Spleen (tissue), 11 donors: ENCODE measurements around the gene RYR3. TPM values are rescaled to one million over a fixed set of nuclear protein-coding genes. Genes with fewer than 3 reads are reported as not detected.

Source experiments
- DNase-seq: peaks from one replicate; pipeline ENCODE4 v3.0.0-alpha.2; 2020
- H3K27ac ChIP-seq, 8 donors: fragments of 200-600 bp; sonication (generic) in 7 of 8; 1 replicate in 4 of 8; 2 replicates in 4 of 8; pipeline versions ENCODE4 v1.5.0 to v1.8.0; 2016 to 2021; ENCODE audit warnings: inconsistent platforms in 4 of 8, mild to moderate bottlenecking in 4 of 8, moderate library complexity in 1 of 8
- H3K27me3 ChIP-seq, 7 donors: fragments of 200-600 bp; sonication (generic) in 6 of 7; replicated peaks in 1 of 7; 1 replicate in 4 of 7; 2 replicates in 3 of 7; pipeline versions ENCODE4 v1.5.0 to v1.8.0; 2016 to 2021; ENCODE audit warnings: inconsistent platforms in 3 of 7, mild to moderate bottlenecking in 1 of 7
- H3K36me3 ChIP-seq, 6 donors: fragments of 200-600 bp; sonication (generic) in 5 of 6; 1 replicate in 4 of 6; 2 replicates in 2 of 6; pipeline versions ENCODE4 v1.5.0 to v1.8.0; 2016 to 2021; ENCODE audit warnings: inconsistent platforms in 2 of 6
- H3K4me1 ChIP-seq, 6 donors: fragments of 200-600 bp; sonication (generic) in 5 of 6; 1 replicate in 3 of 6; 2 replicates in 3 of 6; pipeline versions ENCODE4 v1.5.0 to v1.8.0; 2016 to 2021; ENCODE audit warnings: inconsistent platforms in 3 of 6
- H3K4me3 ChIP-seq, 8 donors: fragments of 200-600 bp; sonication (generic) in 7 of 8; 1 replicate in 4 of 8; 2 replicates in 4 of 8; pipeline versions ENCODE4 v1.5.0 to v1.8.0; 2016 to 2021; ENCODE audit warnings: inconsistent platforms in 4 of 8, mild to moderate bottlenecking in 4 of 8, moderate library complexity in 2 of 8
- H3K9me3 ChIP-seq, 8 donors: fragments of 200-600 bp; sonication (generic) in 7 of 8; 1 replicate in 4 of 8; 2 replicates in 4 of 8; pipeline versions ENCODE4 v1.5.0 to v1.8.0; 2016 to 2021; ENCODE audit warnings: inconsistent platforms in 4 of 8
- POLR2A ChIP-seq, 3 donors: fragments of 450-650 bp; IDR thresholded peaks; one replicate each; pipeline ENCODE4 v1.5.1; 2017; ENCODE audit warnings: antibody characterized with exemption in 3 of 3, mild to moderate bottlenecking in 1 of 3
- POLR2AphosphoS5 ChIP-seq, 3 donors: sonication (generic); formaldehyde crosslinking; IDR thresholded peaks; one replicate each; pipeline ENCODE4 v1.5.1; 2017; ENCODE audit warnings: antibody characterized with exemption in 3 of 3
- WGBS, 5 donors: extraction: QIAGEN DNeasy Blood & Tissue Kit in 3 of 5; methylation state at CpG; one replicate each; pipeline versions ENCODE4 v1.1.5 to v1.1.7; 2013 to 2018; 5-methylcytosine and 5-hydroxymethylcytosine counted together
- intact Hi-C: fragments of 100-400 bp; cut with DNase I; formaldehyde crosslinking; loops from one replicate; pipeline ENCODE4 v1.15.0; 2023; ENCODE audit warnings: low total_unique reads
- polyA plus RNA-seq, 3 donors: library from polyadenylated mRNA; stranded (reverse); fragments of 200-250 nt; gene quantifications; one replicate each; pipeline ENCODE4 v1.2.1, GENCODE V29; 2013
- total RNA-seq, 7 donors: library from RNA; depleted of rRNA in 3 of 7; stranded (reverse); fragments of >200 nt in 3 of 7; fragmentation: NEBNext Ultra II Directional in 4 of 7; extraction: Animal tissue kit (Norgen Biotek cat#: 25700) in 4 of 7; gene quantifications; one replicate each; pipeline versions ENCODE4 v1.1.0 to v1.2.1, GENCODE V29; 2016 to 2021
- TF ChIP-seq, protein P1 (sequence below), 11 experiments: fragments of 200-600 bp in 7 of 11; fragments of 450-650 bp in 4 of 11; sonication (generic) in 4 of 11; IDR thresholded peaks in 8 of 11; conservative IDR thresholded peaks in 3 of 11; 1 replicate in 7 of 11; 2 replicates in 4 of 11; pipeline versions ENCODE4 v1.4.0 to v1.8.0; 2016 to 2021; ENCODE audit warnings: antibody characterized with exemption in 11 of 11, inconsistent platforms in 4 of 11, mild to moderate bottlenecking in 1 of 11
- donor health status: healthy with polysubstance abuse.
- donor health status: DM: no; HTN: no; CAD: no; lungs with moderate emphysema.
- donor health status: DM: no; HTN: no; CAD: no.
- donor health status: Bipolar disorder and iron deficiency.
- donor health status: healthy.
- donor health status: DM: no; HTN: no; CAD: no.
- donor health status: DM: yes; HTN: yes; CAD: no.

Gene RYR3
- total and polyA plus RNA-seq, 10 donors: 0.11 to 5.9 (median 1.3) TPM

DNA sequence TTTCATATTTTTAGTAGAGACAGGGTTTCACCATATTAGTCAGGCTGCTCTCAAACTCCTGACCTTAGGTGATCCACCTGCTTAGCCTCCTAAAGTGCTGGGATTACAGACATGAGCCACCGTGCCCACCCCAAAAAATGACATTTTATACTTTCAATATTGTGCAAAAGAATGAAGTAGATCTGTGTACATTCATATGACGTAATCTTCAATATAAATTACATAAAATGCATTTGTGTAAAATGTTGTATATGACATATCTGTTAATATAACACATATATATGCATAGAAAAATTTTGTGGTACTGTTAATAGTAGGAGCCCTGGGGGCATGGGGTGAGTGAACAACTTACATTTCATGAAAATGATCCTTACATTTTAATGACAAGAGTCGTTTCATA, 71.7 kb downstream of the RYR3 start:
- DNase-seq: no peak

DNA sequence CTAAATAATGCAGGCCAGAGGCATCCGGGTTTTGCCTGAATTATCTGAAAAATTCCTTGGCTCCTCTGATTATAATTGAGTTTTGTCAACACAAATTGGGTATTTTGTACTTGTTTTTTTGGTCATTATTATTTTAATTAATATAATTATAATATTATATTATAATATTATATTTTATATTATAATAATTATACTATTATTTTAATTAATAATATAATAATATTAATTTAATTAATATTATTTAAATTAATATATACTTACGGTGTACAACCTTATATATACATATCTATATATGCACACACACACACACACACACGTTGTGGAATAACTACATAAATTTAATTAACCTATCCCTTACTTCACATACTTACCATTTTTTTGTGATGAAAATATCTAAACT, 73.5 kb downstream of the RYR3 start:
- no peak for DNase-seq

More for the DNA sequence above, 71.7 kb downstream of the RYR3 start:
- Histone ChIP-seq H3K27ac (no peak overlapping the region), H3K9me3 (no peaks in the 10 kb centered on the region), H3K36me3 (no peaks in the 10 kb centered on the region), H3K27me3 (no peaks in the 10 kb centered on the region), H3K4me3 (no peak overlapping the region), H3K4me1 (no peaks in the 10 kb centered on the region)
- TF ChIP-seq POLR2A (IDR thresholded peaks at IDR 0.05): no peak
- TF ChIP-seq, protein P1, sequence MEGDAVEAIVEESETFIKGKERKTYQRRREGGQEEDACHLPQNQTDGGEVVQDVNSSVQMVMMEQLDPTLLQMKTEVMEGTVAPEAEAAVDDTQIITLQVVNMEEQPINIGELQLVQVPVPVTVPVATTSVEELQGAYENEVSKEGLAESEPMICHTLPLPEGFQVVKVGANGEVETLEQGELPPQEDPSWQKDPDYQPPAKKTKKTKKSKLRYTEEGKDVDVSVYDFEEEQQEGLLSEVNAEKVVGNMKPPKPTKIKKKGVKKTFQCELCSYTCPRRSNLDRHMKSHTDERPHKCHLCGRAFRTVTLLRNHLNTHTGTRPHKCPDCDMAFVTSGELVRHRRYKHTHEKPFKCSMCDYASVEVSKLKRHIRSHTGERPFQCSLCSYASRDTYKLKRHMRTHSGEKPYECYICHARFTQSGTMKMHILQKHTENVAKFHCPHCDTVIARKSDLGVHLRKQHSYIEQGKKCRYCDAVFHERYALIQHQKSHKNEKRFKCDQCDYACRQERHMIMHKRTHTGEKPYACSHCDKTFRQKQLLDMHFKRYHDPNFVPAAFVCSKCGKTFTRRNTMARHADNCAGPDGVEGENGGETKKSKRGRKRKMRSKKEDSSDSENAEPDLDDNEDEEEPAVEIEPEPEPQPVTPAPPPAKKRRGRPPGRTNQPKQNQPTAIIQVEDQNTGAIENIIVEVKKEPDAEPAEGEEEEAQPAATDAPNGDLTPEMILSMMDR (IDR thresholded peaks at IDR 0.05 in 8 of 11, conservative IDR thresholded peaks at IDR 0.05 in 3 of 11): no peak
- no peak for TF ChIP-seq POLR2AphosphoS5 (IDR thresholded peaks at IDR 0.05)
- intact Hi-C loops: no loop called here
- 76 to 92% (median 83%) methylated on average over 3 of the region's 3 CpGs for WGBS, 5 donors

DNA sequence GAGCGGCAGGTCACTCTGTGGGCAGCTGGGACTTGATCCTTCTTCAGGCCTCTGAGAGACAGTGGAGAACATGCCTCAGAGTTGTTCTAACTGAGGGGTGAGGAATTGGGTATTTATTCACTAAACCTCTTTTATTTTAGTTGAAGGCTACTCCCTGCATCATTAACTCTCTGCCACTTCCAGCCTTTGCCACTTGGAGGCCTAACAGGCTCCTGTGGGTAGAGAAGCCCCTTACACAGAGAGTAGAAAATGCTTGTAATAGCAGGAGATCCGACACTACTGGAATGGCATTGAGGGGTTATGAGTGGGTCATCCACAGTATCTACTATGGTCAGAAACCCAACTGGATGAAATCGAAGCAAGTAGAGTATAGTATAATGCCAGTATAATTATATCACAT, 81.7 kb downstream of the RYR3 start:
- no peak for DNase-seq
- TF ChIP-seq, protein P1 (IDR thresholded peaks at IDR 0.05 in 8 of 11, conservative IDR thresholded peaks at IDR 0.05 in 3 of 11): no peak
- TF ChIP-seq POLR2A (IDR thresholded peaks at IDR 0.05): no peak
- no peaks in the 10 kb centered on the region for H3K36me3 ChIP-seq
- H3K27me3 ChIP-seq: no peaks in the 10 kb centered on the region
- no peak overlapping the region for H3K27ac ChIP-seq
- H3K4me1 ChIP-seq: no peaks in the 10 kb centered on the region
- WGBS, 5 donors: 87 to 96% (median 92%) methylated on average over 3 of the region's 3 CpGs
- H3K4me3 ChIP-seq: no peak overlapping the region
- intact Hi-C loops: no loop called here
- no peaks in the 10 kb centered on the region for H3K9me3 ChIP-seq

More for the DNA sequence above, 73.5 kb downstream of the RYR3 start:
- Histone ChIP-seq H3K36me3 (no peaks in the 10 kb centered on the region), H3K4me1 (no peaks in the 10 kb centered on the region), H3K27me3 (no peaks in the 10 kb centered on the region), H3K4me3 (no peak overlapping the region), H3K9me3 (no peaks in the 10 kb centered on the region), H3K27ac (no peak overlapping the region)
- intact Hi-C loops: no loop called here
- 84 to 91% (median 88%) methylated on average over 3 of the region's 3 CpGs for WGBS, 5 donors
- TF ChIP-seq, protein P1 (IDR thresholded peaks at IDR 0.05 in 8 of 11, conservative IDR thresholded peaks at IDR 0.05 in 3 of 11): no peak
- TF ChIP-seq POLR2A (IDR thresholded peaks at IDR 0.05): no peak
- no peak for TF ChIP-seq POLR2AphosphoS5 (IDR thresholded peaks at IDR 0.05)

DNA sequence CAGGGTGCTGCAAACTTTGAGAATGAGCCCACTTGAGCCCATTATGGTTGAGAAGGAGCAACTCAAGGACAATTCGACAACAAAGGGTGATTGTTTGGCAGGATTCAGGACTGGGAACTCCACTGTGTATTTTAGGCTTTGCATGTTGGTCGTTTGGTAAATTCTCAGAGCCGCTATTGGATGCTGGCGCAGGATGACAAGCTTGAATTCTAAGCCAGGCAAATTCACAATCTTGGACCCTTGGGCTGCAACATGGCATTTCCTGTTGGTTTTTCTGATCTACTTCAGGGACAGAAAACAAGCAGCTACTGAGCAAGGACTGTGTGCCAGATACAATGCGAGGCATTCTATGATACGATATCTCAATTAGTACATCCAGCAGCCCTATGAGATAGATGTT, 82.8 kb downstream of the RYR3 start:
- Histone ChIP-seq H3K27me3 (no peaks in the 10 kb centered on the region), H3K36me3 (no peaks in the 10 kb centered on the region), H3K4me1 (no peaks in the 10 kb centered on the region), H3K27ac (no peak overlapping the region), H3K4me3 (no peak overlapping the region), H3K9me3 (no peaks in the 10 kb centered on the region)
- no peak for DNase-seq
- TF ChIP-seq, protein P1 (IDR thresholded peaks at IDR 0.05 in 8 of 11, conservative IDR thresholded peaks at IDR 0.05 in 3 of 11): no peak
- no peak for TF ChIP-seq POLR2A (IDR thresholded peaks at IDR 0.05)
- no peak for TF ChIP-seq POLR2AphosphoS5 (IDR thresholded peaks at IDR 0.05)
- WGBS, 5 donors: 85 to 88% (median 86%) methylated on average over 6 of the region's 6 CpGs
- intact Hi-C loops: no loop called here
